Measurements from ENCODE around the gene LNX1.

The LNX1 gene

GRCh38 chr4:53531585-53532224, 59.6 kb downstream of the LNX1 start:
- no peak for DNase-seq

- no peak for DNase-seq
Observed at GRCh38 chr4:53529025-53529424, 62.3 kb downstream of the LNX1 start.

- DNase-seq: no peak
Observed at GRCh38 chr4:53527930-53528329, 63.4 kb downstream of the LNX1 start.

- DNase-seq: no peak
Observed at GRCh38 chr4:53527326-53527725, 64.0 kb downstream of the LNX1 start.

- DNase-seq: no peak
Observed at GRCh38 chr4:53522334-53522733, 69.0 kb downstream of the LNX1 start.

GRCh38 chr4:53520116-53520515, 71.2 kb downstream of the LNX1 start:
- DNase-seq: no peak

GRCh38 chr4:53518807-53519206, 72.5 kb downstream of the LNX1 start:
- DNase-seq: no peak

GRCh38 chr4:53515076-53515475, 76.2 kb downstream of the LNX1 start:
- no peak for DNase-seq

- DNase-seq: no peak
Observed at GRCh38 chr4:53514509-53514908, 76.8 kb downstream of the LNX1 start.

GRCh38 chr4:53512608-53513007, 78.7 kb downstream of the LNX1 start:
- no peak for DNase-seq

GRCh38 chr4:53511014-53511413, 80.3 kb downstream of the LNX1 start:
- DNase-seq: no peak

GRCh38 chr4:53510321-53510720, 81.0 kb downstream of the LNX1 start:
- DNase-seq: no peak

- no peak for DNase-seq
Observed at GRCh38 chr4:53508446-53508845, 82.8 kb downstream of the LNX1 start.

GRCh38 chr4:53507671-53508286, 83.5 kb downstream of the LNX1 start:
- DNase-seq: no peak

GRCh38 chr4:53507058-53507457, 84.2 kb downstream of the LNX1 start:
- DNase-seq: no peak

- no peak for DNase-seq
Observed at GRCh38 chr4:53505947-53506346, 85.3 kb downstream of the LNX1 start.

GRCh38 chr4:53502094-53502493, 89.2 kb downstream of the LNX1 start:
- no peak for DNase-seq

- DNase-seq: no peak
Observed at GRCh38 chr4:53501561-53501960, 89.7 kb downstream of the LNX1 start.

GRCh38 chr4:53500546-53500945, 90.7 kb downstream of the LNX1 start:
- DNase-seq: no peak

- DNase-seq: no peak
Observed at GRCh38 chr4:53499791-53500190, 91.5 kb downstream of the LNX1 start.

- DNase-seq: no peak
Observed at GRCh38 chr4:53498706-53499105, 92.6 kb downstream of the LNX1 start.

- DNase-seq: no peak
Observed at GRCh38 chr4:53497487-53498244, 93.6 kb downstream of the LNX1 start.

GRCh38 chr4:53494851-53495250, 96.4 kb downstream of the LNX1 start:
- DNase-seq: no peak

- no peak for DNase-seq
Observed at GRCh38 chr4:53490965-53491622, 100.2 kb downstream of the LNX1 start.
